22Rv1 (cell line): ENCODE data around the gene COL11A2.
A peak's percentile ranks its signal among the peaks of the same experiment; 100 is the strongest.

Experiments
- H3K27ac ChIP-seq: fragments of 450-650 bp; 2 replicates; pipeline ENCODE4 v1.5.1; 2017
- CTCF ChIP-seq: fragments of 450-650 bp; IDR thresholded peaks from 2 replicates; pipeline ENCODE4 v1.5.1; 2017; ENCODE audit warnings: mild to moderate bottlenecking
- ZFX ChIP-seq: fragments of 450-650 bp; IDR thresholded peaks from 2 replicates; pipeline ENCODE4 v1.6.1; 2017; ENCODE audit warnings: antibody characterized with exemption, borderline replicate concordance

COL11A2 gene

GRCh38 chr6:33173535-33174180 lies 18.6 kb downstream of the COL11A2 start:
- TF ChIP-seq ZFX: no peak
- no peak for TF ChIP-seq CTCF
- H3K27ac ChIP-seq: no peak overlapping the region

GRCh38 chr6:33172688-33173534 lies 19.4 kb downstream of the COL11A2 start:
- H3K27ac ChIP-seq: no peak overlapping the region
- TF ChIP-seq CTCF (peak; percentile 38), ZFX (no peak)

GRCh38 chr6:33171880-33172687 lies 20.2 kb downstream of the COL11A2 start:
- no peak overlapping the region for H3K27ac ChIP-seq
- no peak for TF ChIP-seq ZFX
- no peak for TF ChIP-seq CTCF

GRCh38 chr6:33171016-33171879 lies 21.0 kb downstream of the COL11A2 start:
- H3K27ac ChIP-seq: no peak overlapping the region
- no peak for TF ChIP-seq CTCF
- no peak for TF ChIP-seq ZFX

DNA sequence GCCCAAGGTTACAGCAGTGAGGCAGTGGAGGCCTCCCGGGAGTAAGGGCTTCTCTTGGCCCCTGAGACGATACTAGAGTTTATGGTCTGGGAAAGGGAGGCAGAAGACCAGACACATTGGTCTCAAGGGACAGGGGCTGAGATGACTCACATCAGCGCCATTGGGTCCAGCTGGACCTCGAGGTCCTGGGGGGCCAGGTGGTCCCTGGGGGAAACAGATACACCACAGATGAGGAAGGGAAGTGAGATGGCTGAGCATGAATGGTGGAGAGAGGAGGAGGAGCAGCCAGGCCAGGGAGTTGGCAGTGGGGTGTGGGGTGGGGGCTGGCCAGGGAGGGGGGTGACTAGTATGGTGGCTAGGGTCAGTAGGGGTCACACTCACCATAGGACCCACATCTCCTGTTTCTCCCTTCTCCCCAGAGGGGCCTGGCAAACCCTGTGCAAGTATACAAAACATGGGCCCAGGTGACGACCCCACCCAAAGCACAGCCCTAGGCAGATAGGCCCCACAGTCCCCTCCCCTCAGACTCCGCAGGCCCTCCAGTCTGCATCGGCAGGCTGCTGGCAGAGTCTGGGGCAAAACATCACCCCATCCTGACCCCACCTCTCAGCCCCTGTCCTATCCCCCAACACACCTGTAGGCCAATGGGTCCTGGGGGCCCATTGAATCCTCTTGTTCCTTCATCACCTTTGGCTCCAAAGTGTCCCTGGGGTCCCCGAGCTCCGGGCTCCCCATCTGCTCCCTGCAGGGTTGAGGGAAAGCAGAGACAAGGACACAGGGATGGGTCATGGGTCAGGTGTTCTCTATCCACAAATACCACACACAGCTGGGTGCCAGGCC lies 21.9 kb downstream of the COL11A2 start:
- TF ChIP-seq CTCF (no peak), ZFX (no peak)
- H3K27ac ChIP-seq: no peak overlapping the region
